Measurements from ENCODE around the gene C8G.
A peak's percentile ranks its signal among the peaks of the same experiment; 100 is the strongest.

DNA sequence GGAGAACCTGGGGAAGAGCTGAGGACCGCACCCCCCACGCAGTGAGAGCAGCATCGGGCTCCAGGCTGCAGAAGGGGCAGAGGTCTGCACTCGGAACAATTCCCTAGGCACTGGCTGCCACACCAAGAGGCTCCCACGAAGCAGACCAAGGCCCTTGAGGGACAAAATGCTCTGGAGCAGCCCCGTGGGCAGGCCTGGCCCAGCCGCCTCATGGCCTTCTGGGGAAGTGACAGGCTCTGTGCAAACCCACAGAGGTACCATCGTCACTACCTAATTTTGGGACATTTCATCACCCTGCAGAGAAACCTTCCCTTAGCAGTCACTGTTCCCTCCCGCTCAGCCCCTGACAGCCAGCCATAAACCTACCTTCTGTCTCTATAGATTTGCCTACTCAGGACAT, 16.5 kb upstream of the C8G start:
- TF ChIP-seq, protein P1, sequence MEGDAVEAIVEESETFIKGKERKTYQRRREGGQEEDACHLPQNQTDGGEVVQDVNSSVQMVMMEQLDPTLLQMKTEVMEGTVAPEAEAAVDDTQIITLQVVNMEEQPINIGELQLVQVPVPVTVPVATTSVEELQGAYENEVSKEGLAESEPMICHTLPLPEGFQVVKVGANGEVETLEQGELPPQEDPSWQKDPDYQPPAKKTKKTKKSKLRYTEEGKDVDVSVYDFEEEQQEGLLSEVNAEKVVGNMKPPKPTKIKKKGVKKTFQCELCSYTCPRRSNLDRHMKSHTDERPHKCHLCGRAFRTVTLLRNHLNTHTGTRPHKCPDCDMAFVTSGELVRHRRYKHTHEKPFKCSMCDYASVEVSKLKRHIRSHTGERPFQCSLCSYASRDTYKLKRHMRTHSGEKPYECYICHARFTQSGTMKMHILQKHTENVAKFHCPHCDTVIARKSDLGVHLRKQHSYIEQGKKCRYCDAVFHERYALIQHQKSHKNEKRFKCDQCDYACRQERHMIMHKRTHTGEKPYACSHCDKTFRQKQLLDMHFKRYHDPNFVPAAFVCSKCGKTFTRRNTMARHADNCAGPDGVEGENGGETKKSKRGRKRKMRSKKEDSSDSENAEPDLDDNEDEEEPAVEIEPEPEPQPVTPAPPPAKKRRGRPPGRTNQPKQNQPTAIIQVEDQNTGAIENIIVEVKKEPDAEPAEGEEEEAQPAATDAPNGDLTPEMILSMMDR (IDR thresholded peaks at IDR 0.05 in 4 of 5, conservative IDR thresholded peaks at IDR 0.05 in 1 of 5), result peak; percentile 32 to 67 (median 50)
- TF ChIP-seq POLR2A (IDR thresholded peaks at IDR 0.05), result peak; percentile 86 to 88
